Nephron progenitor cell (in vitro differentiated cells): ENCODE results near the gene MOK.

Source experiments
- DNase-seq: peaks from one replicate; pipeline ENCODE4 v3.0.0; 2021
- H3K27ac Mint-ChIP-seq: 2 replicates; pipeline ENCODE4 v1.8.0; 2021; ENCODE audit warnings: mild to moderate bottlenecking, moderate library complexity, mixed read lengths
- H3K27me3 Mint-ChIP-seq: 2 replicates; pipeline ENCODE4 v1.8.0; 2021; ENCODE audit warnings: mild to moderate bottlenecking, low read depth, mixed read lengths; ENCODE audit not compliant: poor library complexity
- H3K36me3 Mint-ChIP-seq: 2 replicates; pipeline ENCODE4 v1.8.0; 2021; ENCODE audit warnings: low read depth, mixed read lengths
- H3K4me1 Mint-ChIP-seq: 2 replicates; pipeline ENCODE4 v1.8.0; 2021; ENCODE audit warnings: mixed read lengths
- H3K4me3 Mint-ChIP-seq: 2 replicates; pipeline ENCODE4 v1.8.0; 2021; ENCODE audit warnings: mild to moderate bottlenecking, moderate library complexity, mixed read lengths
- H3K9me3 Mint-ChIP-seq: 2 replicates; pipeline ENCODE4 v1.8.0; 2021; ENCODE audit warnings: mild to moderate bottlenecking, moderate library complexity, mixed read lengths
- TF ChIP-seq, protein P1 (sequence below): fragments of 200-600 bp; sonication (generic); IDR thresholded peaks from 2 replicates; pipeline ENCODE4 v1.5.0; 2021; ENCODE audit warnings: antibody characterized with exemption

The MOK gene

DNA sequence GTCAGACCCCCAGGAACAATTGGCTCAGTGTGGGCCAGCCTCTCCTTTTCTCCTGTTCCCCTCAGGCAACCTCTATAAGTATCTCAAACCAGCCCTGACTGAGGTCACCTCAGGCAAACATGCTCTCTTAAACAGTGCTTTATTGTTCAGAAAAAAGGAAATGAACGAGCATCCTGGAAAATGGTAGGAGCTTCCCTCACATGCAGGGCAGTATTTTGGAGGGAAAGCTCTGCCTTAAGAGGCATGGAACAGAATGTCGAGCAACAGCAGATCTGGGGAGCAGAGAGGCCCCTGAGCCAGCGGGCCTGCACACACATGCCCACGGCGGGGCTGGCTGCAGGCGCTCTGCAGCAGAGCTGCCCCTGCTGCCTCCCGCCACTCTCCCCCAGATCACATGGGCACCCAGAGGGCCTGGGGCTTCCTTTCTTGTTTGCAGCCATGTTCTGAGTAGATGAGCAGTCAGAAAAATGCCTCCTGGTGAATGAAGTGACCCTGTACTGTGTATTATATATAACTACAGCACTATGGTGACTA lies 42.0 kb downstream of the MOK start:
- peak; percentile 28 for DNase-seq
- Mint-ChIP-seq H3K9me3 (no peaks in the 10 kb centered on the region), H3K27me3 (peaks cover 10% of the 10 kb centered on the region), H3K27ac (peak overlapping the region; percentile 82), H3K36me3 (no peaks in the 10 kb centered on the region), H3K4me1 (peaks cover 12% of the 10 kb centered on the region), H3K4me3 (no peak overlapping the region)
- TF ChIP-seq, protein P1, sequence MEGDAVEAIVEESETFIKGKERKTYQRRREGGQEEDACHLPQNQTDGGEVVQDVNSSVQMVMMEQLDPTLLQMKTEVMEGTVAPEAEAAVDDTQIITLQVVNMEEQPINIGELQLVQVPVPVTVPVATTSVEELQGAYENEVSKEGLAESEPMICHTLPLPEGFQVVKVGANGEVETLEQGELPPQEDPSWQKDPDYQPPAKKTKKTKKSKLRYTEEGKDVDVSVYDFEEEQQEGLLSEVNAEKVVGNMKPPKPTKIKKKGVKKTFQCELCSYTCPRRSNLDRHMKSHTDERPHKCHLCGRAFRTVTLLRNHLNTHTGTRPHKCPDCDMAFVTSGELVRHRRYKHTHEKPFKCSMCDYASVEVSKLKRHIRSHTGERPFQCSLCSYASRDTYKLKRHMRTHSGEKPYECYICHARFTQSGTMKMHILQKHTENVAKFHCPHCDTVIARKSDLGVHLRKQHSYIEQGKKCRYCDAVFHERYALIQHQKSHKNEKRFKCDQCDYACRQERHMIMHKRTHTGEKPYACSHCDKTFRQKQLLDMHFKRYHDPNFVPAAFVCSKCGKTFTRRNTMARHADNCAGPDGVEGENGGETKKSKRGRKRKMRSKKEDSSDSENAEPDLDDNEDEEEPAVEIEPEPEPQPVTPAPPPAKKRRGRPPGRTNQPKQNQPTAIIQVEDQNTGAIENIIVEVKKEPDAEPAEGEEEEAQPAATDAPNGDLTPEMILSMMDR, result no peak

DNA sequence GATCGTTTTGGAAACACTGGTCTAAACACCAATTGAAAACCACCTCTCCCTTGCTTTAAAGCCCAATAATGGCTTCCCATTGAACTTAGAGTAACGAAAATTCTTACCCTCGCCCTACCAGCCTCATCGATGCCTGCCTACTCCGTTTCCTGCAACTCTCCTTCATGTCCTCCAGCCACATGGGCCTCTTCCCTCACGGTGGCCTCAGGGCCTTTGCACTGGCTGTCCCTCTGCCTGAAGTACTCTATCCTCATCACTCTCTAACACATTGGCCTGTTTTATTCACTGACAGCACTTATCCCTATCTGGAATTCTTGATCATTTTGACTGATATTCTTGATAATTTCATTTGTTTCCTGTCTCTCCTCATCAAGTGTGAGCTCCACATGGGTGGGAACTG lies 46.8 kb downstream of the MOK start:
- TF ChIP-seq, protein P1, result no peak
- Mint-ChIP-seq H3K36me3 (no peaks in the 10 kb centered on the region), H3K4me1 (peaks cover 9% of the 10 kb centered on the region), H3K4me3 (no peak overlapping the region), H3K9me3 (no peaks in the 10 kb centered on the region), H3K27me3 (peaks cover 4% of the 10 kb centered on the region), H3K27ac (no peak overlapping the region)
- no peak for DNase-seq

DNA sequence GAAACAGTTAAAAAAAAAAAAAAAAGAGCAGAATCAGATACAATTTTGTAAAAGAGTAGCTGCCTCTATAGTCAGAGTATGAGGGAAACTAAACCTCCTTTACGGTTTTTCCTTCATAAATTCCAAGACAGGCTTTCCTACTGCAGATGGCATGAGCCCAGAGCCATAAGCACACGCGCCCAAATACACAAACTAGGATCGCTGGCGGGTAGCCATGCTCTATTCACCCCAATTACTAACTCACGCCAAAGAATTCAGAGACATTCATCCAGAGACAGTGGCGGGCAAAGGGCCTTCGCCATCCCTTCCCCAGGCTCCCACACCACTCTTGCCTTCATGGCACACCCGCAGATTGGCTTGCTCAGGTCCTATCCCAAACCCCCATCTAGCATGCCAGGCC lies 48.2 kb downstream of the MOK start:
- H3K27ac Mint-ChIP-seq, result no peak overlapping the region
- TF ChIP-seq, protein P1, result no peak
- no peaks in the 10 kb centered on the region for H3K4me1 Mint-ChIP-seq
- H3K9me3 Mint-ChIP-seq, result no peaks in the 10 kb centered on the region
- no peak for DNase-seq
- peaks cover 4% of the 10 kb centered on the region for H3K27me3 Mint-ChIP-seq
- H3K36me3 Mint-ChIP-seq, result no peaks in the 10 kb centered on the region
- H3K4me3 Mint-ChIP-seq, result no peak overlapping the region

DNA sequence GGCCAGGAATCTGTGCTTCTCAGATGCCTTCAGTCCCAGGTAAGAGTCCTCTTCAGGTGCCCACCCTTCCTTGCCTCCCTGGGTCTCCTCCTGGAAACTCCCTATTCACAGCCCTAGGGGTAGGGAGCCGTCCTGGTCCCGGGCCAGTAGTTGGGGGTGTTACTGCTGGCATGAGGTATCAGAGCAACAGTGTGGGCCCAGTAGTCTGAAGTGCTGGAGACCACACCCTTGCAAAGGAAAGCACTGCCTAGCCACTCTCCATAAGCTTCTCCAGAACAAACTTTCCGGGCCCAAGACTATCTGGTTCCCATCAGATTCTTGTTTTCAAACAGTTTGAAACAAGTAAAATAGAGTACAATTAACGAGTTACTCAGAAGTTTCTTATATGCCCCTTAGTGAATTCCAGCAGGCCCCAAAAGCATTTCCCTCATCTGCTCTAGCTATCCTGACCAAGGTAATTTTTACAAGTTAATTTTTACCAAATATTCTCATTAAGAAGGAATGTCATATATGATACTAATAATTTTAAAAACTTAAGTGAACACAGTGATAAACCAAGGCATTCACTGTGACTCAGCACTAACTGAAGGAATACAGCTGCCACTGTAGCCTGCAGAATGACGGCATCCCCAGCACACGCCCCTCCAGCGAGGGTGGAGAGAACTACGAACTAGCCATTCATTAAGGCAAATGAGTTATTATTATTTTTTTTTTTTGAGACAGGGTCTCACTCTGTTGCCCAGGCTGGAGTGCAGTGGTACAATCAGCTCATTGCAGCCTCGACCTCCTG lies 49.4 kb downstream of the MOK start:
- H3K27ac Mint-ChIP-seq, result no peak overlapping the region
- TF ChIP-seq, protein P1, result no peak
- H3K4me3 Mint-ChIP-seq, result no peak overlapping the region
- no peaks in the 10 kb centered on the region for H3K9me3 Mint-ChIP-seq
- H3K36me3 Mint-ChIP-seq, result no peaks in the 10 kb centered on the region
- no peaks in the 10 kb centered on the region for H3K4me1 Mint-ChIP-seq
- H3K27me3 Mint-ChIP-seq, result peaks cover 4% of the 10 kb centered on the region
- no peak for DNase-seq

DNA sequence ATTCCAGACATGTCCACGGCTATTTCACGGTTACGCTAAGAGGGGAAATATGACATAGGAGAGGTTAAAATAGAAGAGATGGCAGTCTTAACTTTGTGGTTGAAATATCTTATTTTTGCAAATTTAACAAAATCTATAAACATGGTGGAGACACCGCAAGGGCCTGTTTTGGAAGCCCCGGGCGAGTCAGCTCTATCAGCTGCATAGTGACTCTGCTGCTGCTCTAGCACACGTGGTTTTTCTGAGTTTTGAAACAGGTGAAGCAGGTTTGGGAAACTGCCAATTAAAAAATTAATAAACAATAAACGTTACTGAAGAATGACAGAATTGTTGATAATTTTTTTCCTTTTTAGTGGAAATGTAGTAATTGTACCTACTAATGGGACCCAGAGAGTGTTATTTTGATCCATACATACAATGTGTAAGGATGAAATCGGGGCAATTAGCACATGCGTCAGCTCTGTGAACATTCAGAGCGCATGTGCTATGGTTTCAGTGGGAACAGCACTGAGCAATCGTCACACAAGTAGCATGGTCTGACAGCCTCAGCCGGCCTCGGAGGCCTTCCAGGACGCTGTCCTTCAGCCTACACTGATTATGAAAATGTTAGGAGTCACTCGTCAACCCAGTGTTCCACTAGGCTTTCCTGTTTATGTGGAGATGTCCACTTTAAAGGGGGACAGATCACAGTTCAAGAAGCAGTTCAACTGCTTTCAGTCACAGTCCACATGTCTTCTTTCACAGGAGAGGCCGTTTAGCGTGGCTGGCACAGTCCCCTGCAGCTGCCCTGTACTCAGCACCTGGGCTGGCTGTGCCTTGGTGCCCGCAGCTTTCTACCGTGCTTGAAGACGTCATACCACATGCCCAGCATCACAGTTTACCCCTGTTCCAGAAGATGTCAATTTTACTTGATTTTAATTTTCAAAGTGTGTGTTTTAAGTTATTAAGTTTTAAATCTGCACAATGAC lies 51.8 kb downstream of the MOK start:
- no peak overlapping the region for H3K4me3 Mint-ChIP-seq
- H3K36me3 Mint-ChIP-seq, result no peaks in the 10 kb centered on the region
- peaks cover 6% of the 10 kb centered on the region for H3K4me1 Mint-ChIP-seq
- DNase-seq, result no peak
- H3K27me3 Mint-ChIP-seq, result peaks cover 2% of the 10 kb centered on the region
- H3K9me3 Mint-ChIP-seq, result no peaks in the 10 kb centered on the region
- H3K27ac Mint-ChIP-seq, result no peak overlapping the region
- TF ChIP-seq, protein P1, result no peak
